Neural cell (in vitro differentiated cells): ENCODE measurements around the gene VPS8. TPM values are rescaled to one million over a fixed set of nuclear protein-coding genes. Genes with fewer than 3 reads are reported as not detected.

ENCODE experiments used
- H2AFZ ChIP-seq: fragments of 200-600, 300-800 bp; sonication (generic), shearing (Covaris generic); 2 replicates; pipeline ENCODE4 v1.6.0; 2014; ENCODE audit warnings: low read depth, mild to moderate bottlenecking, antibody characterized with exemption, low read length, moderate library complexity
- H3F3A ChIP-seq: fragments of 200-600 bp; shearing (Covaris generic); 2 replicates; pipeline ENCODE4 v1.6.1; 2016; ENCODE audit warnings: mild to moderate bottlenecking, moderate library complexity, mixed read lengths, antibody characterized with exemption, low read length; ENCODE audit not compliant: insufficient read depth, poor library complexity, severe bottlenecking
- H3K27ac ChIP-seq: fragments of 200-600, 300-800 bp; sonication (generic), shearing (Covaris generic); 2 replicates; pipeline ENCODE4 v1.5.1; 2014; ENCODE audit warnings: mild to moderate bottlenecking, low read length, moderate library complexity
- H3K27me3 ChIP-seq: fragments of 300-800, 200-600 bp; sonication (generic), shearing (Covaris generic); 2 replicates; pipeline ENCODE4 v1.6.0; 2014; ENCODE audit warnings: mild to moderate bottlenecking, low read depth, low read length, moderate library complexity; ENCODE audit not compliant: insufficient read depth
- H3K36me3 ChIP-seq: fragments of 300-800, 200-600 bp; sonication (generic), shearing (Covaris generic); 2 replicates; pipeline ENCODE4 v1.5.1; 2014; ENCODE audit warnings: mild to moderate bottlenecking, antibody characterized with exemption, low read length, moderate library complexity; ENCODE audit not compliant: insufficient read depth
- H3K4me2 ChIP-seq: fragments of 300-800, 200-600 bp; sonication (generic), shearing (Covaris generic); 2 replicates; pipeline ENCODE4 v1.6.0; 2014; ENCODE audit warnings: mild to moderate bottlenecking, low read length
- H3K4me3 ChIP-seq: fragments of 300-800, 200-600 bp; sonication (generic), shearing (Covaris generic); 2 replicates; pipeline ENCODE4 v1.5.1; 2014; ENCODE audit warnings: mild to moderate bottlenecking, low read length, moderate library complexity
- H3K79me2 ChIP-seq: fragments of 200-600 bp; shearing (Covaris generic); replicated peaks from 2 replicates; pipeline ENCODE4 v1.6.0; 2014; ENCODE audit warnings: mild to moderate bottlenecking, low read length, moderate library complexity; ENCODE audit not compliant: insufficient read depth
- H3K9ac ChIP-seq: fragments of 300-800, 200-600 bp; sonication (generic), shearing (Covaris generic); 2 replicates; pipeline ENCODE4 v1.6.1; 2016; ENCODE audit warnings: mild to moderate bottlenecking, low read length, mixed read lengths
- H3K9me2 ChIP-seq: fragments of 200-600 bp; shearing (Covaris generic); 2 replicates; pipeline ENCODE4 v1.6.1; 2016; ENCODE audit warnings: mild to moderate bottlenecking, low read length, mixed read lengths; ENCODE audit not compliant: insufficient read depth
- H3K9me3 ChIP-seq: fragments of 200-600, 300-800 bp; sonication (generic), shearing (Covaris generic); 2 replicates; pipeline ENCODE4 v1.6.1; 2016; ENCODE audit warnings: mild to moderate bottlenecking, mixed run types, low read length, moderate library complexity, mixed read lengths
- H4K20me1 ChIP-seq: fragments of 200-600 bp; shearing (Covaris generic); 2 replicates; pipeline ENCODE4 v1.6.1; 2016; ENCODE audit warnings: mild to moderate bottlenecking, mixed run types; ENCODE audit not compliant: insufficient read depth
- CTCF ChIP-seq: fragments of 450-650 bp; IDR thresholded peaks from 2 replicates; pipeline ENCODE4 v1.5.1; 2014; ENCODE audit warnings: antibody characterized with exemption, mild to moderate bottlenecking, moderate library complexity; ENCODE audit not compliant: poor library complexity, severe bottlenecking
- EP300 ChIP-seq: fragments of 450-650 bp; conservative IDR thresholded peaks from 2 replicates; pipeline ENCODE4 v1.6.1; 2014; ENCODE audit warnings: antibody characterized with exemption, mild to moderate bottlenecking, moderate library complexity; ENCODE audit not compliant: poor library complexity, severe bottlenecking
- EZH2 ChIP-seq: fragments of 200-600, 300-800 bp; shearing (Covaris generic), sonication (generic); IDR thresholded peaks from 2 replicates; pipeline ENCODE4 v1.6.1; 2014; ENCODE audit warnings: antibody characterized with exemption, low read length, borderline replicate concordance, mild to moderate bottlenecking; ENCODE audit not compliant: insufficient read depth, poor library complexity, severe bottlenecking
- MXI1 ChIP-seq: fragments of 450-650 bp; conservative IDR thresholded peaks from 2 replicates; pipeline ENCODE4 v1.6.1; 2014; ENCODE audit warnings: antibody characterized with exemption, mild to moderate bottlenecking; ENCODE audit not compliant: poor library complexity, severe bottlenecking
- POLR2AphosphoS5 ChIP-seq: IDR thresholded peaks from 2 replicates; pipeline ENCODE4 v1.6.1; 2012
- RAD21 ChIP-seq: fragments of 450-650 bp; conservative IDR thresholded peaks from 2 replicates; pipeline ENCODE4 v1.6.1; 2014; ENCODE audit warnings: antibody characterized with exemption, mild to moderate bottlenecking, moderate library complexity
- REST ChIP-seq: IDR thresholded peaks from 2 replicates; pipeline ENCODE4 v1.6.1; 2012; ENCODE audit warnings: borderline replicate concordance
- SMC3 ChIP-seq: fragments of 450-650 bp; conservative IDR thresholded peaks from 2 replicates; pipeline ENCODE4 v1.6.1; 2014; ENCODE audit warnings: antibody characterized with exemption, mild to moderate bottlenecking, moderate library complexity; ENCODE audit not compliant: poor library complexity
- TAF1 ChIP-seq: IDR thresholded peaks from 2 replicates; pipeline ENCODE4 v1.6.1; 2012; ENCODE audit warnings: low read depth
- polyA plus RNA-seq: library from polyadenylated mRNA; depleted of rRNA; stranded (reverse); fragments of >200 nt; gene quantifications from 2 replicates; pipeline ENCODE4 v1.2.3, GENCODE V29; 2014

The VPS8 gene
- polyA plus RNA-seq, 1 donor from 2014 or later = 146 TPM

- H3K79me2 ChIP-seq = no peaks in the 10 kb centered on the region
- no peaks in the 10 kb centered on the region for H3K27me3 ChIP-seq
- no peak overlapping the region for H3K4me2 ChIP-seq
- H3K9ac ChIP-seq = no peak overlapping the region
- no peak overlapping the region for H3K4me3 ChIP-seq
- no peak overlapping the region for H3K27ac ChIP-seq
- no peaks in the 10 kb centered on the region for H3K9me2 ChIP-seq
- H3F3A ChIP-seq = no peaks in the 10 kb centered on the region
- H3K9me3 ChIP-seq = no peaks in the 10 kb centered on the region
- no peak overlapping the region for H2AFZ ChIP-seq
- no peak for TF ChIP-seq TAF1
- no peak for TF ChIP-seq EP300
- no peak for TF ChIP-seq EZH2
- TF ChIP-seq RAD21 = no peak
- no peak for TF ChIP-seq POLR2AphosphoS5
- no peak for TF ChIP-seq REST
- TF ChIP-seq CTCF = no peak
- no peak for TF ChIP-seq MXI1
- TF ChIP-seq SMC3 = no peak
- no peaks in the 10 kb centered on the region for H4K20me1 ChIP-seq
- H3K36me3 ChIP-seq = no peaks in the 10 kb centered on the region
Observed at GRCh38 chr3:185089751-185090150, 277.8 kb downstream of the VPS8 start.

- Histone ChIP-seq H3K9me2 (no peaks in the 10 kb centered on the region), H3K79me2 (no peaks in the 10 kb centered on the region), H3K27me3 (no peaks in the 10 kb centered on the region), H3K36me3 (no peaks in the 10 kb centered on the region), H3K4me2 (no peak overlapping the region), H4K20me1 (no peaks in the 10 kb centered on the region), H3F3A (no peaks in the 10 kb centered on the region), H3K9ac (no peak overlapping the region), H3K9me3 (no peaks in the 10 kb centered on the region), H2AFZ (no peak overlapping the region), H3K4me3 (no peak overlapping the region), H3K27ac (no peak overlapping the region)
- TF ChIP-seq TAF1 (no peak), EP300 (no peak), MXI1 (no peak), POLR2AphosphoS5 (no peak), SMC3 (no peak), EZH2 (no peak), RAD21 (no peak), REST (no peak), CTCF (no peak)
Observed at GRCh38 chr3:185090811-185091210, 278.8 kb downstream of the VPS8 start.
